HepG2 (cell line): ENCODE data around the gene FLRT2. TPM values are rescaled to one million over a fixed set of nuclear protein-coding genes. Genes with fewer than 3 reads are reported as not detected.

Experiments
- ATAC-seq: fragments of 200-7000 bp; cut with Tn5 transposase; 3 replicates; pipeline ENCODE4 v1.9.1; 2020; ENCODE audit warnings: mild to moderate bottlenecking, moderate library complexity
- BruUV-seq: library from RNA; stranded (reverse); fragments of 400-500 nt; replicated peaks from 2 replicates; lab custom pipeline; 2021; lab: Mats Ljungman, UMichigan
- CTCF ChIA-PET: fragments of 300-600 bp; formaldehyde crosslinking; extraction: SDS; loops from one replicate; lab custom pipeline; 2021; ENCODE audit warnings: low total read pairs, inconsistent platforms, low intra/inter-chr PET ratio; lab: Yijun Ruan, JAX
- POLR2A ChIA-PET: fragments of 350-600 bp; sonication (Branson Sonifier 250); formaldehyde crosslinking; loops from one replicate; lab custom pipeline; 2020; ENCODE audit warnings: antibody characterized with exemption, inconsistent platforms; lab: Yijun Ruan, JAX
- DNase-seq: peaks from one replicate; pipeline ENCODE4 v3.0.0-alpha.2; 2015; ENCODE audit warnings: low spot score
- FAIRE-seq: peaks from 3 replicates; lab custom pipeline; 2011; peaks lifted over from hg19 to GRCh38; lab: Jason Lieb, UNC
- H2AFZ ChIP-seq: one replicate; pipeline ENCODE4 v1.6.1; 2011; ENCODE audit warnings: low read length, inconsistent platforms
- H3K27ac ChIP-seq: fragments of 300-600 bp; 3 replicates; pipeline ENCODE4 v1.8.0; 2011; ENCODE audit warnings: mixed run types, mild to moderate bottlenecking, mixed read lengths, low read length, inconsistent platforms; ENCODE audit not compliant: insufficient read depth; ENCODE audit errors: extremely low read length
- H3K27me3 ChIP-seq, 2 experiments: fragments of 200-600 bp in 1 of 2; 2 replicates in 1 of 2; 3 replicates in 1 of 2; pipeline versions ENCODE4 v1.6.0 to v1.8.0; 2011; ENCODE audit warnings: low read length in 2 of 2, mild to moderate bottlenecking in 2 of 2, moderate library complexity in 2 of 2, inconsistent platforms in 1 of 2; ENCODE audit not compliant: insufficient read depth in 2 of 2, control insufficient read depth in 1 of 2
- H3K36me3 ChIP-seq, 2 experiments: fragments of 200-600 bp in 1 of 2; replicated peaks in 1 of 2; 2 replicates in 1 of 2; 3 replicates in 1 of 2; pipeline versions ENCODE4 v1.5.1 to v1.8.0; 2011; ENCODE audit warnings: low read length in 2 of 2, inconsistent platforms in 1 of 2; ENCODE audit not compliant: insufficient read depth in 2 of 2, control insufficient read depth in 1 of 2
- H3K4me1 ChIP-seq: 2 replicates; pipeline ENCODE4 v1.5.1; 2012; ENCODE audit warnings: low read length, inconsistent platforms; ENCODE audit not compliant: insufficient read depth
- H3K4me2 ChIP-seq: 2 replicates; pipeline ENCODE4 v1.6.0; 2011; ENCODE audit warnings: low read depth, low read length, inconsistent platforms
- H3K4me3 ChIP-seq, 3 experiments: fragments of 200-600 bp in 1 of 3; sonication (generic), shearing (Covaris generic) in 1 of 3; replicated peaks in 1 of 3; 2 replicates each; pipeline ENCODE4 v1.5.1; 2011 to 2016; ENCODE audit warnings: low read length in 3 of 3, inconsistent platforms in 2 of 3, low read depth in 2 of 3, mild to moderate bottlenecking in 2 of 3, control low read depth in 1 of 3, mixed read lengths in 1 of 3; ENCODE audit not compliant: insufficient read depth in 1 of 3
- H3K79me2 ChIP-seq: one replicate; pipeline ENCODE4 v1.6.1; 2011; ENCODE audit warnings: low read length, inconsistent platforms; ENCODE audit not compliant: insufficient read depth
- H3K9ac ChIP-seq: 2 replicates; pipeline ENCODE4 v1.6.0; 2011; ENCODE audit warnings: mild to moderate bottlenecking, low read depth, low read length, inconsistent platforms; ENCODE audit not compliant: insufficient read depth
- H3K9me3 ChIP-seq: 2 replicates; pipeline ENCODE4 v1.5.1; 2012; ENCODE audit warnings: mild to moderate bottlenecking, low read length
- H4K20me1 ChIP-seq: 2 replicates; pipeline ENCODE4 v1.6.0; 2011; ENCODE audit warnings: inconsistent platforms, mild to moderate bottlenecking, low read length, moderate library complexity; ENCODE audit not compliant: insufficient read depth
- FOXM1 ChIP-seq: sonication (generic); formaldehyde crosslinking; IDR thresholded peaks from 2 replicates; pipeline ENCODE4 v1.5.0; 2020; ENCODE audit warnings: missing genetic modification reagents
- FOXP1 ChIP-seq, 2 experiments: fragments of 450-650 bp in 1 of 2; IDR thresholded peaks; 2 replicates each; pipeline ENCODE4 v1.6.1; 2017 to 2018; ENCODE audit warnings: antibody characterized with exemption in 1 of 2
- NFKB2 ChIP-seq: sonication (generic); formaldehyde crosslinking; IDR thresholded peaks from 2 replicates; pipeline ENCODE4 v1.4.0; 2020; ENCODE audit warnings: missing genetic modification reagents, borderline replicate concordance
- RAD21 ChIP-seq: fragments of 450-650 bp; formaldehyde crosslinking; IDR thresholded peaks from 2 replicates; pipeline ENCODE4 v1.5.0; 2020; ENCODE audit warnings: mild to moderate bottlenecking
- REL ChIP-seq: sonication (generic); formaldehyde crosslinking; conservative IDR thresholded peaks from 2 replicates; pipeline ENCODE4 v1.8.0; 2022; ENCODE audit warnings: mild to moderate bottlenecking, missing genetic modification reagents, moderate library complexity
- RXRB ChIP-seq: IDR thresholded peaks from 2 replicates; pipeline ENCODE4 v1.6.1; 2016; ENCODE audit warnings: borderline replicate concordance, missing genetic modification reagents, missing compliant biosample characterization
- SRY ChIP-seq: sonication (generic); formaldehyde crosslinking; IDR thresholded peaks from 2 replicates; pipeline ENCODE4 v1.8.0; 2022; ENCODE audit warnings: mild to moderate bottlenecking, missing genetic modification reagents
- TAF1 ChIP-seq: sonication (generic); formaldehyde crosslinking; IDR thresholded peaks from 2 replicates; pipeline ENCODE4 v1.4.0; 2020; ENCODE audit warnings: missing genetic modification reagents
- TSC22D2 ChIP-seq: sonication (generic); formaldehyde crosslinking; IDR thresholded peaks from 2 replicates; pipeline ENCODE4 v1.5.1; 2020; ENCODE audit warnings: missing genetic modification reagents, mild to moderate bottlenecking, borderline replicate concordance
- ZNF747 ChIP-seq: sonication (generic); formaldehyde crosslinking; IDR thresholded peaks from 2 replicates; pipeline ENCODE4 v1.8.1; 2023; ENCODE audit warnings: missing genetic modification reagents, mild to moderate bottlenecking, borderline replicate concordance
- ZSCAN30 ChIP-seq: sonication (generic); formaldehyde crosslinking; IDR thresholded peaks from 2 replicates; pipeline ENCODE4 v1.5.0; 2020; ENCODE audit warnings: mild to moderate bottlenecking, missing genetic modification reagents
- WGBS: methylation state at CpG from one replicate; pipeline ENCODE4 v1.1.6; 2017; ENCODE audit warnings: low lambda C conversion rate; 5-methylcytosine and 5-hydroxymethylcytosine counted together
- in situ Hi-C: cut with HindIII; loops from 2 replicates; pipeline ENCODE4 v1.10.0; 2017; ENCODE audit warnings: low pct_unique_long_range_greater_than_20kb; ENCODE audit not compliant: extremely low pct_ligation_motif_present
- intact Hi-C: fragments of 100-400 bp; cut with micrococcal nuclease; formaldehyde crosslinking; loops from one replicate; pipeline ENCODE4 v1.10.0; 2022; ENCODE audit not compliant: unreplicated experiment
- polyA plus RNA-seq, 8 experiments: library from polyadenylated mRNA; depleted of rRNA in 3 of 8; stranded (reverse) in 7 of 8; unstranded in 1 of 8; fragments of >200 nt; fragmentation: Illumina TruSeq in 4 of 8; extraction: Trizol in 4 of 8; gene quantifications; 2 replicates each; pipeline versions ENCODE4 v1.2.1 to v1.2.3, GENCODE V29; 2011 to 2016; ENCODE audit warnings: low read depth in 4 of 8, missing spikeins in 1 of 8, mixed read lengths in 1 of 8; ENCODE audit not compliant: insufficient read depth in 1 of 8
- total RNA-seq, 5 experiments: library from RNA; depleted of rRNA; stranded (reverse); fragments of >200 nt; fragmentation: Illumina TruSeq; extraction: Trizol; gene quantifications; 2 replicates each; pipeline ENCODE4 v1.2.3, GENCODE V29; 2016; ENCODE audit warnings: low read depth in 1 of 5
- TF ChIP-seq, protein P1 (sequence below): sonication (generic); formaldehyde crosslinking; IDR thresholded peaks from 2 replicates; pipeline ENCODE4 v1.8.1; 2023; ENCODE audit warnings: mild to moderate bottlenecking, missing genetic modification reagents
- TF ChIP-seq, protein P2 (sequence below): sonication (generic); formaldehyde crosslinking; IDR thresholded peaks from 2 replicates; pipeline ENCODE4 v1.5.0; 2020; ENCODE audit warnings: mild to moderate bottlenecking, low read depth, missing genetic modification reagents, borderline replicate concordance
- TF ChIP-seq, protein P3 (sequence below): sonication (generic); formaldehyde crosslinking; conservative IDR thresholded peaks from 2 replicates; pipeline ENCODE4 v1.4.0; 2020; ENCODE audit warnings: mild to moderate bottlenecking, missing genetic modification reagents, moderate library complexity
- TF ChIP-seq, protein P4 (sequence below): sonication (generic); formaldehyde crosslinking; IDR thresholded peaks from 2 replicates; pipeline ENCODE4 v1.8.0; 2022; ENCODE audit warnings: mild to moderate bottlenecking, missing genetic modification reagents, borderline replicate concordance

FLRT2 gene
- total and polyA plus RNA-seq, 2 of the 13 experiments (the other 11 are each of a cell fraction or from before 2014, with no cell fraction given) = not detected

DNA sequence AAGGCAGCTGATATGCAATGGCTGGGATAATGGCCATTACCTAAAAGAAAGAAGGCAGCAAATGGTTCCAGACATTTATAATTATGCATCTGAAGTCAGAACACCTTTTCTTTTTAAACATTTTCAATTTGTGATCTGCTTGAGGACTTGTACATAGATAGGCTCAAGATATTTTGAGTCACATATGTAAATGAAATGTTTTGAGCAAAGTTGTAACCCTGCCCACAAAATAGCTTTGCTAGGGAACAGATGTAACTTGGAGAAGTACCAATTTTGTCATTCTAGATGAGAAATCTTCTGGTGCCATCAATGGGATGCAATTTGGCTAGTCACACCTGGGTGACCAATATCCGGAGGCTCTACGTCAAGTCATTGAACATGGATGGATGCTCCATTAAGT is 123.1 kb downstream of the FLRT2 start:
- Histone ChIP-seq H3K27me3 (no peaks in the 10 kb centered on the region), H3K27ac (no peak overlapping the region), H4K20me1 (no peaks in the 10 kb centered on the region), H3K4me1 (no peaks in the 10 kb centered on the region), H3K79me2 (no peaks in the 10 kb centered on the region), H3K9ac (no peak overlapping the region), H2AFZ (no peak overlapping the region), H3K36me3 (no peaks in the 10 kb centered on the region), H3K4me2 (no peak overlapping the region), H3K4me3 (no peak overlapping the region), H3K9me3 (peaks cover 56% of the 10 kb centered on the region)
- no peak for ATAC-seq
- in situ Hi-C loops = no loop called here
- BruUV-seq = no TSS peak
- TF ChIP-seq NFKB2 (CRISPR knock-in tag) (no peak), TAF1 (no peak), SRY (no peak), ZNF747 (CRISPR knock-in tag) (no peak), FOXP1 (IDR thresholded peaks at IDR 0.05) (no peak), FOXP1 (CRISPR knock-in tag; IDR thresholded peaks at IDR 0.05) (no peak), RAD21 (CRISPR knock-in tag) (no peak), ZSCAN30 (CRISPR knock-in tag) (no peak), REL (CRISPR knock-in tag) (no peak), TSC22D2 (CRISPR knock-in tag) (no peak), RXRB (no peak), FOXM1 (CRISPR knock-in tag) (no peak)
- TF ChIP-seq, protein P1, sequence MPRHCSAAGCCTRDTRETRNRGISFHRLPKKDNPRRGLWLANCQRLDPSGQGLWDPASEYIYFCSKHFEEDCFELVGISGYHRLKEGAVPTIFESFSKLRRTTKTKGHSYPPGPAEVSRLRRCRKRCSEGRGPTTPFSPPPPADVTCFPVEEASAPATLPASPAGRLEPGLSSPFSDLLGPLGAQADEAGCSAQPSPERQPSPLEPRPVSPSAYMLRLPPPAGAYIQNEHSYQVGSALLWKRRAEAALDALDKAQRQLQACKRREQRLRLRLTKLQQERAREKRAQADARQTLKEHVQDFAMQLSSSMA (CRISPR knock-in tag) = no peak
- TF ChIP-seq, protein P2, sequence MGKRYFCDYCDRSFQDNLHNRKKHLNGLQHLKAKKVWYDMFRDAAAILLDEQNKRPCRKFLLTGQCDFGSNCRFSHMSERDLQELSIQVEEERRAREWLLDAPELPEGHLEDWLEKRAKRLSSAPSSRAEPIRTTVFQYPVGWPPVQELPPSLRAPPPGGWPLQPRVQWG (CRISPR knock-in tag) = no peak
- TF ChIP-seq, protein P3, sequence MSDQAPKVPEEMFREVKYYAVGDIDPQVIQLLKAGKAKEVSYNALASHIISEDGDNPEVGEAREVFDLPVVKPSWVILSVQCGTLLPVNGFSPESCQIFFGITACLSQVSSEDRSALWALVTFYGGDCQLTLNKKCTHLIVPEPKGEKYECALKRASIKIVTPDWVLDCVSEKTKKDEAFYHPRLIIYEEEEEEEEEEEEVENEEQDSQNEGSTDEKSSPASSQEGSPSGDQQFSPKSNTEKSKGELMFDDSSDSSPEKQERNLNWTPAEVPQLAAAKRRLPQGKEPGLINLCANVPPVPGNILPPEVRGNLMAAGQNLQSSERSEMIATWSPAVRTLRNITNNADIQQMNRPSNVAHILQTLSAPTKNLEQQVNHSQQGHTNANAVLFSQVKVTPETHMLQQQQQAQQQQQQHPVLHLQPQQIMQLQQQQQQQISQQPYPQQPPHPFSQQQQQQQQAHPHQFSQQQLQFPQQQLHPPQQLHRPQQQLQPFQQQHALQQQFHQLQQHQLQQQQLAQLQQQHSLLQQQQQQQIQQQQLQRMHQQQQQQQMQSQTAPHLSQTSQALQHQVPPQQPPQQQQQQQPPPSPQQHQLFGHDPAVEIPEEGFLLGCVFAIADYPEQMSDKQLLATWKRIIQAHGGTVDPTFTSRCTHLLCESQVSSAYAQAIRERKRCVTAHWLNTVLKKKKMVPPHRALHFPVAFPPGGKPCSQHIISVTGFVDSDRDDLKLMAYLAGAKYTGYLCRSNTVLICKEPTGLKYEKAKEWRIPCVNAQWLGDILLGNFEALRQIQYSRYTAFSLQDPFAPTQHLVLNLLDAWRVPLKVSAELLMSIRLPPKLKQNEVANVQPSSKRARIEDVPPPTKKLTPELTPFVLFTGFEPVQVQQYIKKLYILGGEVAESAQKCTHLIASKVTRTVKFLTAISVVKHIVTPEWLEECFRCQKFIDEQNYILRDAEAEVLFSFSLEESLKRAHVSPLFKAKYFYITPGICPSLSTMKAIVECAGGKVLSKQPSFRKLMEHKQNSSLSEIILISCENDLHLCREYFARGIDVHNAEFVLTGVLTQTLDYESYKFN = no peak
- TF ChIP-seq, protein P4, sequence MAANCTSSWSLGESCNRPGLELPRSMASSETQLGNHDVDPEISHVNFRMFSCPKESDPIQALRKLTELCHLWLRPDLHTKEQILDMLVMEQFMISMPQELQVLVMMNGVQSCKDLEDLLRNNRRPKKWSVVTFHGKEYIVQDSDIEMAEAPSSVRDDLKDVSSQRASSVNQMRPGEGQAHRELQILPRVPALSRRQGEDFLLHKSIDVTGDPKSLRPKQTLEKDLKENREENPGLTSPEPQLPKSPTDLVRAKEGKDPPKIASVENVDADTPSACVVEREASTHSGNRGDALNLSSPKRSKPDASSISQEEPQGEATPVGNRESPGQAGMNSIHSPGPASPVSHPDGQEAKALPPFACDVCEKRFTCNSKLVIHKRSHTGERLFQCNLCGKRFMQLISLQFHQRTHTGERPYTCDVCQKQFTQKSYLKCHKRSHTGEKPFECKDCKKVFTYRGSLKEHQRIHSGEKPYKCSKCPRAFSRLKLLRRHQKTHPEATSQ (CRISPR knock-in tag) = no peak
- ChIA-PET POLR2A (no interaction called here), CTCF (no interaction called here)
- no peak for DNase-seq
- FAIRE-seq = no peak
- 95% methylated on average over 2 of the region's 2 CpGs for WGBS
- intact Hi-C loops = no loop called here
